Mesodermal cell (in vitro differentiated cells): ENCODE results near the gene XPA.
"Not testable (repeated sequence)": the region's sequence is repeated elsewhere in the genome, so short reads cannot be mapped to it uniquely, and the experiment has no call there.

Experiments used
- H3K27ac ChIP-seq: 2 replicates; pipeline ENCODE4 v1.7.0; 2013; ENCODE audit warnings: mild to moderate bottlenecking, low read depth, low read length, moderate library complexity; ENCODE audit not compliant: severe bottlenecking
- H3K36me3 ChIP-seq: 2 replicates; pipeline ENCODE4 v1.7.1; 2013; ENCODE audit warnings: mild to moderate bottlenecking, low read length, moderate library complexity; ENCODE audit not compliant: control insufficient read depth, insufficient read depth
- H3K4me1 ChIP-seq: one replicate; pipeline ENCODE4 v1.7.1; 2013; ENCODE audit warnings: mild to moderate bottlenecking, low read length; ENCODE audit not compliant: insufficient read depth, control insufficient read depth, poor library complexity, severe bottlenecking
- H3K4me3 ChIP-seq: 2 replicates; pipeline ENCODE4 v1.7.0; 2013; ENCODE audit warnings: low read length, control low read depth, mild to moderate bottlenecking; ENCODE audit not compliant: insufficient read depth, poor library complexity, severe bottlenecking; ENCODE audit errors: extremely low read depth
- H3K9me3 ChIP-seq: 2 replicates; pipeline ENCODE4 v1.7.1; 2013; ENCODE audit warnings: mild to moderate bottlenecking, low read length, moderate library complexity; ENCODE audit not compliant: control insufficient read depth
- WGBS, 2 experiments: methylation state at CpG; one replicate each; pipeline ENCODE4 v1.1.5; 2013; ENCODE audit warnings: missing lambda C conversion rate in 2 of 2; ENCODE audit not compliant: insufficient coverage in 2 of 2; 5-methylcytosine and 5-hydroxymethylcytosine counted together

The XPA gene

DNA sequence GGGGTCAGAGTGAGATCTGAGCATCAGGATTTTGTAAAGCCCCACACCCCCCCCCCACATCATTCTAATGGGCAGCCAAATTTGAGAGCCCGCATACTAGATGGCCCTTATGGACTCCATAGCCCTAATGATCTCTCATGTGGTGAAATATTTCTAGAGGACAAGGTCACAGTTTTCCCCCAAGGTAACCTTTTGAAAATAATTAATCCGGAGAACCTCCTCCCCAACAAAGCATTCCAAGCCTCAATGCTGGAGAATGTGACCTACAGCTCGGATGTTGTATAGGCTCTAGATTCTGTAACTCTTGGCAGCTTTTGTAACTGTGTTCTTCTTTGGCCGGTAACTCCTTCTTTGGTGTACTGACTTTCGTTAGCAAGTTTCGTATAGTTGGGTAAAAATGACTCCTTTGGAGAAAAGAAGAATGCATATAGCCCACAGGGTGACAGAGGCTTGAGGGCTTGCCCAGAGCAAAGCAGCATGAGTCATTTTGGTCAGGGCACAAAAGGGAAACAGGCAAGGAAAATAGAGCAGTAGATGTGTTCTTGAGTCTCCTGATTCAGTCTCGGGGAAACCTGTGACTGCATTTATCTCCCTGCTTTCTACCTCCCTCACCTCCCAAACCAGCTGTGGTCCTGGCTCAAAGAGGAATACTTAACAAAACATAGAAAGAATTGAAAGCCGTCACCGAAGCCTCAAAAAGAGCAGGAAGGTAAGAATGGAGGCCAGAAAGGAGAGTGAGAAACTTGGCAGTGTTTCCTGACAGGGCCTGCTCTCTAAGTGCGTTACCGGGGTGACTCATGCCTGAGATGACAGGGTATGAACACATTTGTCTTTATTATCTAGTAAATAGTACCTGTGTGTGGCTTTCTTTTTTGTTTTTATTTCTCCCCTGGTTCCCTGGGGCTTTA lies 6.6 kb upstream of the XPA start:
- H3K9me3 ChIP-seq: no peaks in the 10 kb centered on the region
- 82% methylated on average over 4 to 9 of the region's 11 CpGs for WGBS, 2 experiments
- no peak overlapping the region for H3K4me3 ChIP-seq
- H3K27ac ChIP-seq: peak overlapping the region; percentile 86
- peaks cover 12% of the 10 kb centered on the region for H3K4me1 ChIP-seq
- no peaks in the 10 kb centered on the region for H3K36me3 ChIP-seq

DNA sequence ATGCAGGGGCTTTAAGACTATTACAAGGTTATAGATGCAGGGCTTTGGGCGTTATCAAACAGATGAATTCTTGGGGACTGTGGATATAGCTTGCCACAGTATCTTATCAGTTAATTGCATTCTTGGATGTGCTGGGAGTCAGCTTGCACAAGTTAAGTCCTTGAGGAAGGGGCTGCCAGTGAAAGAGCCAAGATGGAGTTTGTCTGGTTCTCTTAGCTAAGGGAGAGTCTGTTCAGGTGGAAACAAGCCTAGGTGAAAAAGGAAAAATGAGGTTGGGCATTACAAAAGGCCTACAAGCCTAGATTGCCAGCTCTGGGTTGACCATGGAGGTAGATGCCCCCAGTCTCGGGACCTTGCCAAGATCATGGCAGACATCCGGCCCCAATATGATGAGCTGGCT lies 2.7 kb upstream of the XPA start:
- H3K4me1 ChIP-seq: peaks cover 18% of the 10 kb centered on the region
- H3K36me3 ChIP-seq, H3K27ac ChIP-seq, H3K9me3 ChIP-seq, H3K4me3 ChIP-seq: not testable (repeated sequence)
- WGBS, 2 experiments: 93 to 94% methylated on average over 2 to 3 of the region's 3 CpGs

DNA sequence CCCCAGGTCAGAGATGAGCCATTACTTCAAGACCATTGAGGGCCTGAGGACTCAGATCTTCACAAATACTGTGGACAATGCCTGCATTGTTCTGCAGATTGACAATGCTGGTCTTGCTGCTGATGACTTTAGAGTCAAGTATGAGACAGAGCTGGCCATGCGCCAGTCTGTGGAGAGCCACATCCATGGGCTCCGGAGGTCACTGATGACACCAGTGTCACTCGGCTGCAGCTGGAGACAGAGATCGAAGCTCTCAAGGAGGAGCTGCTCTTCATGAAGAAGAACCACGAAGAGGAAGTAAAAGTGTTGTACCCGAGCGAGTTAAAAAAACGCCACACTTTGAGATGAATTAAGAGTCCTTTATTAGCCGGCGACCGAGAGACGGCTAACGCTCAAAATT lies 2.1 kb upstream of the XPA start:
- H3K4me1 ChIP-seq: peaks cover 13% of the 10 kb centered on the region
- not testable (repeated sequence) for H3K27ac ChIP-seq, H3K4me3 ChIP-seq, H3K36me3 ChIP-seq, H3K9me3 ChIP-seq
- WGBS, 2 experiments: 91 to 95% methylated on average over 5 to 12 of the region's 13 CpGs

DNA sequence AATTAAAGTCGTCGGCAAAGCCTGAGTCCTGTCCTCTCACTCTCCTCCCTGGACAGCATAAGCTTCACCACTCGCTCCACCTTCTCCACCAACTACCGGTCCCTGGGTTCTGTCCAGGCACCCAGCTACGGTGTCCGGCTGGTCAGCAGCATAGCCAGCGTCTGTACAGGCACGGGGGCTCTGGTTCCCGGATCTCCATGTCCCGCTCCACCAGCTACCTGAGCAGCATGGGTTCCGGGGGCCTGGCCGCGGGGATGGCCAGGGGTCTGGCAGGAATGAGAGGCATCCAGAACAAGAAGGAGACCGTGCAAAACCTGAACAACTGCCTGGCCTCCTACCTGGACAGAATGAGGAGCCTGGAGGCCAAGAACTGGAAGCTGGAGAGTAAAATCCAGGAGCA lies 1.7 kb upstream of the XPA start:
- WGBS, 2 experiments: 93 to 97% methylated on average over 13 to 14 of the region's 14 CpGs
- H3K9me3 ChIP-seq: no peaks in the 10 kb centered on the region
- no peaks in the 10 kb centered on the region for H3K36me3 ChIP-seq
- peaks cover 9% of the 10 kb centered on the region for H3K4me1 ChIP-seq
- H3K27ac ChIP-seq: no peak overlapping the region
- no peak overlapping the region for H3K4me3 ChIP-seq

DNA sequence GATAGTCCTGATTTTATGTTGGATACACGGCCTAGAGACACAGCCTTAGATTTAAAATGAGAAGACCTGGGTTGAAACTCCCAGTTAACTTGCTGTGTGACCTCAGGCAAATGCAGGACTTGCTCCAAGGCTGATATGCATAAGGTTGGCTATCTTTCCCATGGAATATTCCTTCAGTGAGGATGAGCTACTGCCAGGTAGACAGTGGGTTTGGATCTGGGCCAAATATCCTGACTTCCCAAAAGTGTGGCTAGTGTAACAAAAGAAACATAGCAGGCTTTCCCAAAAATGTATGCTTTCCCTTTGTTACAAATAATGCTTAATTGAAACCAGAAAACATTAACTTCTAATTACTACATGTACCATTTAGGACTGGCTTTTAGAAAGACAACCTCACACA lies 697 bp upstream of the XPA start:
- peak overlapping the region; percentile 69 for H3K4me3 ChIP-seq

DNA sequence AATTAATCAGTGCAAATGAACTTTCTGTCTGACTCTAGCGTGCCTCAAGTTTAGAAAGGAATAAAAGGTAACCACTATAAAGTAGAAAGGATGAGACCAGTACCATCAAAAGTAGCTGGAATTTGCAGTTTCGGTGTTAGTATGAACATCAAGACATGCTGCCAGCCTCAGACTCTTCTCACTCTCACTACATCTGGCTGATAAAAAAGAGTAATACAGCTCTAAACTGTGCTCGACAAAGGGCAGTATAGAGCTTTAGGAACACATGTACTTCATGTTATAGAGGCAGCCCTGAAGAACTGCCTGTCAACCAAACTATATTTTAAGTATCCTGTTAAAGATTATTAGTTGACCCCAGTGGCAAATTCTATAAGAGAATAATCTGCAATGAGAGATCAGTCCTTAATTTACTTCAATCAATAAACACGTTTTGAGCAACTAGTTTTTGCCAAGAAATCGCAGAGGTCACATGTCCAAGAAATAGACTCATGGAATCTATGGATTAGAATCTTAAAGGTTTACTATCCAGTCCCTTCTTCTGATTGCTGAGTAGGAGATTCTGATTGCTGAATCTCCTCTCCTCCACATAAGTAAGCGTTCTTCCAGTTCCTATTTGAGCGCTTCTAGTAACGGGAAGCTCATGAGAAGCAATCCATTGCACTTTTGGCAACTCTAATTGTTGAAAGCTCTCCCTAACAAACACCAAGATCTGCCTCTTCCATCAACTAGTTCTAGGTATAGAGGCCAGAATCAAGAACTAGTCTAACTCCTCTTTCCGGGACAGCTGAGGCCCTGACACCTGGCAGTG lies 941 bp downstream of the XPA start:
- peak overlapping the region; percentile 72 for H3K27ac ChIP-seq
- WGBS, 2 experiments: 30 to 90% methylated on average over 1 to 5 of the region's 9 CpGs

More for the DNA sequence above, 697 bp upstream of the XPA start:
- Histone ChIP-seq H3K9me3 (no peaks in the 10 kb centered on the region), H3K4me1 (peaks cover 6% of the 10 kb centered on the region), H3K27ac (no peak overlapping the region), H3K36me3 (no peaks in the 10 kb centered on the region)
- 60 to 80% methylated on average over 1 of the region's 1 CpG for WGBS, 2 experiments

DNA sequence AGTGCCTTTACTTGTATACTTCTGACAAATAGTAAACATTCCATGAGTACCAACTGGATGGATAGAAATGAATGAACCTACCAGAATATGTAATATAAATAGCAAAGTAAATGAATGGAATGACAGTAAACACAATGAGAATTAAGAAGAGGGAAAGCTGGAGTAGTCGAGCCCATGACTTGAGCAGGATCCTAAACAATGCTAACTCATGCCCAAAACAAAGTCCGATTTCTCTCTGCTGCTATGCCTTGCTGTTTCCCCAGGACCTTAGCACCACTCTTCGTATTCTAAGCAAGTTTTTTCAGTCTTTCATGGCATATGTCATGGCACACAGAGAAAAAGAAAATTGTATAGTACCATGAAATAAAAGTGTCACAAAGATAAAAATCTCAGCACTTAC lies 1.8 kb downstream of the XPA start:
- H3K9me3 ChIP-seq: no peaks in the 10 kb centered on the region
- no peak overlapping the region for H3K27ac ChIP-seq
- H3K4me3 ChIP-seq: no peak overlapping the region
- peaks cover 4% of the 10 kb centered on the region for H3K36me3 ChIP-seq
- H3K4me1 ChIP-seq: peaks cover 6% of the 10 kb centered on the region
- 92 to 100% methylated on average over 1 to 2 of the region's 3 CpGs for WGBS, 2 experiments

More for the DNA sequence above, 941 bp downstream of the XPA start:
- no peaks in the 10 kb centered on the region for H3K9me3 ChIP-seq
- H3K4me3 ChIP-seq: peak overlapping the region; percentile 69
- H3K36me3 ChIP-seq: peaks cover 3% of the 10 kb centered on the region
- peaks cover 6% of the 10 kb centered on the region for H3K4me1 ChIP-seq

DNA sequence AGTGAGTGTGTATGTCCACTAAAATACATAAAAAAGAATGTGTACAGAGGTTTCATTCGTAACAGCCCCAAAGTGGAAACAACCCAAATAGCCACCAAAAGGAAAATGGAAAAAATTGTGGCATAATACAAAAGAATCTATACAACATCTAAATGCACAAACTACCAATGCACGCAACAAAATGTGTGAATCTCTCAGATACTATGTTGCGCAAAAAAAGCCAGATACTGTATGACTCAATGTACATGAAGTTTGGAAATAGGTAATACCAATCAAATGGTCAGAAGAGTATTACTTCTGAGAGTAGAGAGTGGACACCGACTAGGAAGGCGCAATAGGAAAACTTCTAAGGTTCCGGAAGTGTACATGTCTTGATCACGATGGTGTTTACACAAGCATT lies 2.4 kb downstream of the XPA start:
- WGBS, 2 experiments: 92 to 98% methylated on average over 3 to 5 of the region's 7 CpGs
- Histone ChIP-seq H3K27ac (no peak overlapping the region), H3K4me3 (no peak overlapping the region), H3K36me3 (peaks cover 4% of the 10 kb centered on the region), H3K4me1 (peaks cover 6% of the 10 kb centered on the region), H3K9me3 (no peaks in the 10 kb centered on the region)

DNA sequence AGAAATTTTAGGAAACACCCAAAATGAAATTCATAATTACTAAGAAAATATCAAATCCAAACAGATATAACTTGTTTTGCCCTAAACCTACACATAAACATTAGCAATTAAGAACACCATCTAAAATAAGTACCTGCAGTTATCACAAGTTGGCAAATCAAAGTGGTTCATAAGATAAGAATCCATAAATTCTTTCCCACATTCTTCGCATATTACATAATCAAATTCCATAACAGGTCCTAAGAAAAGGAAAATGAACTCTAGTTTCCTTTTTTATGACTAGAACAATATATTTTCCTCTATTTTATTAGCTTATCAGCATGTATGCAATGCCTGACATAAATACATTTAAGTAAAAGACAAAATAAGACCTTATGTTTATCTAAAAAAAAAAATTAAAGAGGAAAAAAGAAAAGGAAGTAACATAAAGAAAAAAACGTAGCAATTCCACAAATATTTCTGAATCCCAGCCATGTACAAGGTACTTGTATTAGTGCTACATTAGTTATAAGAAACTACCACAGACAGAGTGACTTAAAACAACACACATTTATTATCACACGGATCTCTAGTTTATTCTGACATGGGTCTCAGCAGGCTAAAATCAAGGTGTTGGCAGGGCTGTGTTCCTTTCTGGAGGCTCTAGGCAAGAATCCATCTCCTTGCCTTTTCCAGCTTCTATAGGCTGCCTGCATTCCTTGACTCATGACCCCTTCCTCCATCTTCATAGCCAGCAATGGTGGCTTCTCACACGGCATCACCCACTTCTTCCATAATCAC lies 7.5 kb downstream of the XPA start:
- Histone ChIP-seq H3K4me3 (no peak overlapping the region), H3K4me1 (no peaks in the 10 kb centered on the region), H3K27ac (no peak overlapping the region), H3K36me3 (peaks cover 24% of the 10 kb centered on the region), H3K9me3 (no peaks in the 10 kb centered on the region)
- WGBS, 2 experiments: 0 to 50% methylated on average over 1 to 2 of the region's 4 CpGs

DNA sequence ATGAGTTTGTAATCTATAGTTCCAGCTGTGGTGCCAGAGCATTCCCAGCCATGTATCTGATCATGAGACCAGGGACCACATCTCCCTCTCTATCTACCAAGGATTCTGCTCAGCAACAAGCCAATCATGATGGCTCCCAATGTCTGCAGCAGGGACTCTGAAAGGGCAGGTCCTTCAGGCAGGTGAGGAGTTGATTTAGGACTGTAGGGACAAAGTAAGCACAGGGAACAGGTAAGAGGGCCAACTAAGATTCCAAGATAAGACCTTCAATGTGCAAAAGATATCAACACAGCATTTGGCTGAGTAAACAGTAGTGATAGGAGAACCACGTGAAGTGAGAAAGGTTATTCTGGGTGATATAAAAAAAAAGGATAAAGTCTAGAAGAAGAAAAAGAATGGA lies 8.5 kb downstream of the XPA start:
- H3K36me3 ChIP-seq: peaks cover 32% of the 10 kb centered on the region
- WGBS, 2 experiments: no CpG with 5 or more reads among the region's 1 CpG
- no peak overlapping the region for H3K4me3 ChIP-seq
- no peaks in the 10 kb centered on the region for H3K9me3 ChIP-seq
- H3K4me1 ChIP-seq: no peaks in the 10 kb centered on the region
- no peak overlapping the region for H3K27ac ChIP-seq
